ENCODE measurements around the gene LRRN2.
"Not testable (repeated sequence)": the region's sequence is repeated elsewhere in the genome, so short reads cannot be mapped to it uniquely, and the experiment has no call there.

LRRN2 gene

GRCh38 chr1:204571631-204572030 lies 113.9 kb downstream of the LRRN2 start:
- DNase-seq = no peak

- no peak for DNase-seq
Observed at GRCh38 chr1:204571128-204571527, 114.4 kb downstream of the LRRN2 start.

- not testable (repeated sequence) for DNase-seq
Observed at GRCh38 chr1:204570021-204570420, 115.5 kb downstream of the LRRN2 start.

- no peak for DNase-seq
Observed at GRCh38 chr1:204569478-204569877, 116.1 kb downstream of the LRRN2 start.

GRCh38 chr1:204568576-204569315 lies 116.8 kb downstream of the LRRN2 start:
- DNase-seq = no peak

All from activated CD4-positive, alpha-beta T cell treated with anti-CD3 and anti-CD28 coated beads, Interleukin-2, amount 50 U/mL, for 16 hours (primary cell).